GM23248 (cell line): ENCODE data around the gene WSB1. TPM values are rescaled to one million over a fixed set of nuclear protein-coding genes. Genes with fewer than 3 reads are reported as not detected.
A peak's percentile ranks its signal among the peaks of the same experiment; 100 is the strongest.

Experiments
- DNase-seq: peaks from one replicate; pipeline ENCODE4 v3.0.0-alpha.2; 2015
- H2AFZ ChIP-seq: fragments of 200-600 bp; sonication (generic); 2 replicates; pipeline ENCODE4 v1.6.1; 2016; ENCODE audit warnings: antibody characterized with exemption
- H3F3A ChIP-seq: fragments of 200-600 bp; sonication (generic); 2 replicates; pipeline ENCODE4 v1.6.1; 2016; ENCODE audit warnings: mild to moderate bottlenecking, antibody characterized with exemption, mixed run types; ENCODE audit not compliant: insufficient read depth
- H3K27ac ChIP-seq: fragments of 200-600 bp; sonication (generic); 2 replicates; pipeline ENCODE4 v1.5.1; 2016; ENCODE audit warnings: mild to moderate bottlenecking
- H3K27me3 ChIP-seq: fragments of 200-600 bp; sonication (generic); replicated peaks from 2 replicates; pipeline ENCODE4 v1.6.1; 2016; ENCODE audit warnings: mild to moderate bottlenecking; ENCODE audit not compliant: insufficient read depth
- H3K36me3 ChIP-seq: fragments of 200-600 bp; sonication (generic); 2 replicates; pipeline ENCODE4 v1.6.1; 2016; ENCODE audit warnings: low read depth, mild to moderate bottlenecking
- H3K4me1 ChIP-seq: fragments of 200-600 bp; sonication (generic); 2 replicates; pipeline ENCODE4 v1.6.1; 2016; ENCODE audit warnings: mild to moderate bottlenecking; ENCODE audit not compliant: insufficient read depth
- H3K4me2 ChIP-seq: fragments of 200-600 bp; sonication (generic); one replicate; pipeline ENCODE4 v1.6.1; 2016; ENCODE audit warnings: mild to moderate bottlenecking; ENCODE audit not compliant: unreplicated experiment
- H3K4me3 ChIP-seq: fragments of 200-600 bp; sonication (generic); 2 replicates; pipeline ENCODE4 v1.5.1; 2016; ENCODE audit warnings: mild to moderate bottlenecking
- H3K79me2 ChIP-seq: fragments of 200-600 bp; sonication (generic); 2 replicates; pipeline ENCODE4 v1.6.1; 2016; ENCODE audit warnings: mild to moderate bottlenecking; ENCODE audit not compliant: insufficient read depth
- H3K9ac ChIP-seq: fragments of 200-600 bp; sonication (generic); 2 replicates; pipeline ENCODE4 v1.6.1; 2016; ENCODE audit warnings: mild to moderate bottlenecking
- H3K9me2 ChIP-seq: fragments of 200-600 bp; sonication (generic); 2 replicates; pipeline ENCODE4 v1.6.1; 2016; ENCODE audit warnings: mixed run types, mild to moderate bottlenecking, moderate library complexity; ENCODE audit not compliant: insufficient read depth
- H3K9me3 ChIP-seq: fragments of 200-600 bp; sonication (generic); one replicate; pipeline ENCODE4 v1.6.1; 2017; ENCODE audit warnings: low read depth
- H4K20me1 ChIP-seq: fragments of 200-600 bp; sonication (generic); 2 replicates; pipeline ENCODE4 v1.6.0; 2016; ENCODE audit not compliant: insufficient read depth
- EZH2 ChIP-seq: fragments of 200-600 bp; sonication (generic); IDR thresholded peaks from 2 replicates; pipeline ENCODE4 v1.6.1; 2018; ENCODE audit warnings: antibody characterized with exemption, mild to moderate bottlenecking; ENCODE audit not compliant: insufficient read depth, poor library complexity, severe bottlenecking
- EZH2phosphoT487 ChIP-seq: fragments of 200-600 bp; sonication (generic); IDR thresholded peaks from 2 replicates; pipeline ENCODE4 v1.6.1; 2018; ENCODE audit warnings: antibody characterized with exemption, moderate library complexity, mild to moderate bottlenecking, low read depth; ENCODE audit not compliant: insufficient read depth
- WGBS, 2 experiments: methylation state at CpG; one replicate each; pipeline ENCODE4 v1.1.6; 2015 to 2017; ENCODE audit warnings: low lambda C conversion rate in 2 of 2, low coverage in 1 of 2; ENCODE audit errors: missing lambda C conversion rate in 2 of 2; 5-methylcytosine and 5-hydroxymethylcytosine counted together
- in situ Hi-C: fragments of 300-500 bp; cut with MboI; formaldehyde crosslinking; loops from 2 replicates; pipeline ENCODE4 v1.15.0; 2020
- polyA plus RNA-seq: library from polyadenylated mRNA; unstranded; fragments of >200 nt; fragmentation: Nextera tagmentation; extraction: Ambion mirVana; gene quantifications from 2 replicates; pipeline ENCODE4 v1.2.1, GENCODE V29; 2016
- total RNA-seq: library from RNA; depleted of rRNA; stranded (reverse); fragments of >200 nt; shearing (Covaris generic); gene quantifications from 2 replicates; pipeline ENCODE4 v1.2.3, GENCODE V29; 2014

WSB1 gene
- total and polyA plus RNA-seq, 2 experiments from 2014 or later, result 127 to 135 TPM

GRCh38 chr17:27293359-27293897 is 486 bp upstream of the WSB1 start:
- in situ Hi-C loops, result no loop called here
- H2AFZ ChIP-seq, result peak overlapping the region; percentile 85
- H3K27me3 ChIP-seq, result no peaks in the 10 kb centered on the region
- H3K9me3 ChIP-seq, result no peaks in the 10 kb centered on the region
- no peaks in the 10 kb centered on the region; the same call in 1 of the 2 replicates for H4K20me1 ChIP-seq
- no peak for TF ChIP-seq EZH2
- TF ChIP-seq EZH2phosphoT487, result no peak
- no peaks in the 10 kb centered on the region for H3K36me3 ChIP-seq
- H3K4me1 ChIP-seq, result peaks cover 17% of the 10 kb centered on the region
- peaks cover 29% of the 10 kb centered on the region for H3F3A ChIP-seq
- peak overlapping the region; percentile 44 for H3K4me2 ChIP-seq
- peaks cover 44% of the 10 kb centered on the region for H3K79me2 ChIP-seq
- 89% methylated on average over 15 of the region's 15 CpGs for WGBS, 2 experiments
- no peak for DNase-seq
- peak overlapping the region; percentile 96 for H3K27ac ChIP-seq
- no peaks in the 10 kb centered on the region for H3K9me2 ChIP-seq
- peak overlapping the region; percentile 98 for H3K9ac ChIP-seq
- peak overlapping the region; percentile 95 for H3K4me3 ChIP-seq

DNA sequence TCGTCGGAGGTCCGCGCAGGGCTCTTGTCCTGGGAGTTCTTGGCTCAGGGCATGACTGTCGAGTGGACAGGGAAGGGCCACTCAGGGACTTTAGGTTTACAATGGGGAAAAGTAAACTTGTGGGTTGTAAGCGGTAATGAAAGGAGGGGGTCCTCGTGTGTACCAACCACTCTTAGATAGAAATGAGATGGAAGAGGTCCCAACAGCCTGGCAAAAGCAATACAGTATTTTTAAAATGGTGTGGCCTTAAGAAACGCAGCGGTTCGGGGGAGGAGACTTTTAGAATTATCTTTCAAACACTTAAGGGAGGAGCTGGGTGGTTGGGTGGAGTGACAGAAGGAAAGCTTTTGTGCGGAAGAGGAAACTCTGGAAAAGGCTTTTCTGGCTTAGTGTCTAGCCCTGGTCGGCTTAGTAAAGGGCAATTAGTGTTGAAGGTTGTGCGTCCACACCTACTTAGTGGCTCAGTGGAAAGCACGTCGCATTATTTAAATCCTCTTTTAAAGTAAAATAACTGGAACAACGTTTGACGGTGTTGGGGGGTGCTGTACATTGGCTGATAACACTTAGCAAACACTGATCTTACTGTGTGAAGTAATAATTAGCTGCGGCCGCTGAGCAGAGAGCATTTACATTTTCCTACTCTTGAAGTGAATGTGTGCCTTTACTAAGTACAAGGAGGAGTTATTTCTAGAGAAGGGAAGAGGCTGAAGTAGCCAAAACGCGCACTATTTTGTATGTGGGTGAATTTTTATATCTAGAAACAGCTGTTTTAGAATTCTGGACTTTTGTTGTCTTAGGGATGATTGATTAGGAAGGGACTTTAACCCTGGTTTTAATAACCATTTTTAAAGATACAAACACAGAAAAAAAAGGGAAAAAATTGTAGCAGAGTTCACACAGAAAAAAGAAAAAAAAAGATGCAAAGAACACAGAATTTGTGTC is 1.0 kb downstream of the WSB1 start:
- H3K4me2 ChIP-seq, result peak overlapping the region; percentile 85
- no peaks in the 10 kb centered on the region for H3K9me3 ChIP-seq
- peaks cover 17% of the 10 kb centered on the region for H3K4me1 ChIP-seq
- peak overlapping the region; percentile 55 for H2AFZ ChIP-seq
- TF ChIP-seq EZH2 (no peak), EZH2phosphoT487 (no peak)
- in situ Hi-C loops, result no loop called here
- H3K27me3 ChIP-seq, result no peaks in the 10 kb centered on the region
- H4K20me1 ChIP-seq, result peaks cover 6% of the 10 kb centered on the region; the same call in 1 of the 2 replicates
- H3F3A ChIP-seq, result peaks cover 29% of the 10 kb centered on the region
- peak overlapping the region; percentile 96 for H3K27ac ChIP-seq
- peak overlapping the region; percentile 95 for H3K4me3 ChIP-seq
- no peaks in the 10 kb centered on the region for H3K36me3 ChIP-seq
- peaks cover 59% of the 10 kb centered on the region for H3K79me2 ChIP-seq
- no peaks in the 10 kb centered on the region for H3K9me2 ChIP-seq
- 0 to 1% methylated on average over 21 of the region's 21 CpGs for WGBS, 2 experiments
- peak; percentile 94 for DNase-seq
- H3K9ac ChIP-seq, result peak overlapping the region; percentile 98

DNA sequence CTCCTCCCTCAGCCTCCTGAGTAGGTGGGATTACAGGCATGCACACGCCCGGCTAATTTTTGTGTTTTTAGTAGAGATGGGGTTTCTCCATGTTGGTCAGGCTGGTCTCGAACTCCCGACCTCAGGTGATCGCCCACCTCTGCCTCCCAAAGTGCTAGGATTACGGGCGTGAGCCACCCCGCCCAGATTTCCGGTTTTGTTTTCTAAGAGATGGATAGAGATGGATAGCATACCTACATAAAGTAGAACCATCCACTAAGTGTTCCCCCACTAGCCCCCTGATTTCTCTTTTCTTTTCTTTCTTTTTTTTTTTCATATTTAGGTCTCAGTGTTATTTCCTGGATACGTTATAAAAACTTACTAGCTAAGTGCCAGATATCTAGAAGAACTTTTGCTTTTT is 2.0 kb downstream of the WSB1 start:
- Histone ChIP-seq H3K9ac (peak overlapping the region; percentile 98), H3K4me2 (peak overlapping the region; percentile 85)
- in situ Hi-C loops, result no loop called here

DNA sequence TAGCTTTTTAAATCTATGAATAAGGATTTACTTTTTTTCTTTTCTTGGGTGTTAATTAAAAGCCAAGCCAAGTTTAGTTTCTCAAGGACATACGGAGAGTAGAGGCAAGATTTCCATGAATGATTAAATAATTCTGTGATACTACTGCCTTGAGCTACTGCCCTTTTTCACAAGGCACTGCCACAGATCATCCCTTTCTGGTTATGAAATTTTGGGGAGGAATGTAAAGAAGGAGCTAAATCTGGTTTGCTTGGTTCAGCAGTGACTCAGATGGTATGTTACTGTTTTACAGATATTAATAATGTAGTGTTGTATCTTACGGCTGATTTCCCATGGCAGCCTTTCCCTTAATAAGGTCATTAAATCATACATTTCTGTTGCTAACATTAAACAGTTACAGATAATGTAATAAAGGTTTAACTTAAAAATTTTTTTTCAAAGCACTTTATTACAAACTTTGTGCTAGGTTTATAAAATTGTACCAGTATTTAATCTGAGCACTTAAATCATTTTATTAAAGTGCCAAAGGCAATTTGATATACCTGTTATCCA is 2.6 kb downstream of the WSB1 start:
- in situ Hi-C loops, result no loop called here

More for the DNA sequence above, 2.0 kb downstream of the WSB1 start:
- TF ChIP-seq EZH2 (no peak), EZH2phosphoT487 (no peak)
- H3K27me3 ChIP-seq, result no peaks in the 10 kb centered on the region
- H3F3A ChIP-seq, result peaks cover 36% of the 10 kb centered on the region
- peaks cover 24% of the 10 kb centered on the region for H3K4me1 ChIP-seq
- 0 out of 2 replicates have a peak overlapping the region, but pooled peaks have one; percentile 0 for H2AFZ ChIP-seq
- no peaks in the 10 kb centered on the region for H3K9me3 ChIP-seq
- H3K4me3 ChIP-seq, result peak overlapping the region; percentile 95
- H3K27ac ChIP-seq, result peak overlapping the region; percentile 96
- H3K79me2 ChIP-seq, result peaks cover 69% of the 10 kb centered on the region
- H3K36me3 ChIP-seq, result no peaks in the 10 kb centered on the region
- H3K9me2 ChIP-seq, result no peaks in the 10 kb centered on the region
- 4 to 6% methylated on average over 10 of the region's 10 CpGs for WGBS, 2 experiments
- DNase-seq, result peak; percentile 28
- H4K20me1 ChIP-seq, result peaks cover 9% of the 10 kb centered on the region; the same call in 1 of the 2 replicates

More for the DNA sequence above, 2.6 kb downstream of the WSB1 start:
- H3K4me3 ChIP-seq, result peak overlapping the region; percentile 95
- H3K4me1 ChIP-seq, result peaks cover 29% of the 10 kb centered on the region
- no peaks in the 10 kb centered on the region for H3K27me3 ChIP-seq
- WGBS, 2 experiments, result 1 to 2% methylated on average over 2 of the region's 2 CpGs
- peaks cover 15% of the 10 kb centered on the region; the same call in 1 of the 2 replicates for H4K20me1 ChIP-seq
- H3K79me2 ChIP-seq, result peaks cover 75% of the 10 kb centered on the region
- peak overlapping the region; percentile 98 for H3K9ac ChIP-seq
- H3K4me2 ChIP-seq, result peak overlapping the region; percentile 85
- DNase-seq, result peak; percentile 90
- peaks cover 41% of the 10 kb centered on the region for H3F3A ChIP-seq
- H2AFZ ChIP-seq, result 0 out of 2 replicates have a peak overlapping the region, but pooled peaks have one; percentile 0
- H3K9me3 ChIP-seq, result no peaks in the 10 kb centered on the region
- H3K36me3 ChIP-seq, result no peaks in the 10 kb centered on the region
- no peaks in the 10 kb centered on the region for H3K9me2 ChIP-seq
- peak overlapping the region; percentile 96 for H3K27ac ChIP-seq
- no peak for TF ChIP-seq EZH2phosphoT487
- no peak for TF ChIP-seq EZH2
